Panc1 (cell line): Measurements from ENCODE around the gene SCARF1. TPM values are rescaled to one million over a fixed set of nuclear protein-coding genes. Genes with fewer than 3 reads are reported as not detected.

ENCODE experiments used
- ATAC-seq: fragments of 200-7000 bp; cut with Tn5 transposase; 2 replicates; pipeline ENCODE4 v1.9.1; 2020; ENCODE audit warnings: mild to moderate bottlenecking, moderate library complexity
- BruUV-seq: library from RNA; stranded (reverse); fragments of 400-500 nt; replicated peaks from 2 replicates; lab custom pipeline; 2021; lab: Mats Ljungman, UMichigan
- CTCF ChIA-PET: fragments of 300-600 bp; sonication (Branson Sonifier 250); formaldehyde crosslinking; loops from one replicate; lab custom pipeline; 2022; ENCODE audit warnings: antibody characterized with exemption; lab: Charles Lee
- POLR2A ChIA-PET: fragments of 300-600 bp; sonication (Branson Sonifier 250); formaldehyde crosslinking; loops from one replicate; lab custom pipeline; 2022; ENCODE audit warnings: antibody characterized with exemption; lab: Charles Lee
- DNase-seq: peaks from one replicate; pipeline ENCODE4 v3.0.0-alpha.2; 2010; ENCODE audit warnings: low read depth, low spot score
- H3K27ac ChIP-seq: 2 replicates; pipeline ENCODE4 v1.5.1; 2011; ENCODE audit warnings: mild to moderate bottlenecking, low read length, inconsistent platforms
- H3K27me3 ChIP-seq: fragments of 200-500 bp; sonication (Bioruptor generic); 2 replicates; pipeline ENCODE4 v1.6.0; 2014; ENCODE audit warnings: low read length, inconsistent platforms; ENCODE audit not compliant: control insufficient read depth, insufficient read depth
- H3K36me3 ChIP-seq: fragments of 200-500 bp; sonication (Bioruptor generic); 2 replicates; pipeline ENCODE4 v1.5.1; 2014; ENCODE audit warnings: inconsistent platforms, mild to moderate bottlenecking, low read length, moderate library complexity; ENCODE audit not compliant: control insufficient read depth, insufficient read depth
- H3K4me1 ChIP-seq: 2 replicates; pipeline ENCODE4 v1.5.1; 2011; ENCODE audit warnings: inconsistent platforms, mild to moderate bottlenecking, low read length, moderate library complexity; ENCODE audit not compliant: control insufficient read depth, insufficient read depth
- H3K4me3 ChIP-seq, 2 experiments: 2 replicates each; pipeline ENCODE4 v1.5.1; 2011 to 2012; ENCODE audit warnings: low read depth in 2 of 2, low read length in 2 of 2, mild to moderate bottlenecking in 2 of 2, inconsistent platforms in 1 of 2, moderate library complexity in 1 of 2
- H3K9me3 ChIP-seq: fragments of 200-500 bp; sonication (Bioruptor generic); 2 replicates; pipeline ENCODE4 v1.5.1; 2014; ENCODE audit warnings: low read depth, mild to moderate bottlenecking, inconsistent platforms, low read length, moderate library complexity; ENCODE audit not compliant: control insufficient read depth, insufficient read depth
- CTCF ChIP-seq: fragments of 450-650 bp; IDR thresholded peaks from 2 replicates; pipeline ENCODE4 v1.5.1; 2017; ENCODE audit warnings: mild to moderate bottlenecking
- POLR2AphosphoS5 ChIP-seq: IDR thresholded peaks from 2 replicates; pipeline ENCODE4 v1.6.1; 2012; ENCODE audit warnings: mild to moderate bottlenecking, low read depth, low read length, moderate library complexity
- REST ChIP-seq, 2 experiments: IDR thresholded peaks; 2 replicates each; pipeline ENCODE4 v1.6.1; 2011 to 2012; ENCODE audit warnings: low read depth in 2 of 2, control low read depth in 1 of 2, low read length in 1 of 2, mild to moderate bottlenecking in 1 of 2, moderate library complexity in 1 of 2; ENCODE audit not compliant: insufficient read depth in 1 of 2
- SIN3A ChIP-seq: IDR thresholded peaks from 2 replicates; pipeline ENCODE4 v1.6.1; 2012; ENCODE audit warnings: low read depth, mild to moderate bottlenecking, low read length, moderate library complexity, borderline replicate concordance; ENCODE audit not compliant: insufficient read depth
- TCF7L2 ChIP-seq: IDR thresholded peaks from 2 replicates; pipeline ENCODE4 v1.6.1; 2011; ENCODE audit warnings: mild to moderate bottlenecking, low read depth, low read length, inconsistent platforms
- in situ Hi-C: cut with HindIII; loops from 2 replicates; pipeline ENCODE4 v1.10.0; 2016; ENCODE audit warnings: low sequenced_read_pairs, low pct_unique_long_range_greater_than_20kb
- intact Hi-C: fragments of 100-400 bp; cut with micrococcal nuclease; formaldehyde crosslinking; loops from one replicate; pipeline ENCODE4 v1.10.0; 2022; ENCODE audit not compliant: unreplicated experiment
- total RNA-seq: library from RNA; stranded (reverse); gene quantifications from one replicate; pipeline ENCODE4 v1.2.1, GENCODE V29; 2021; ENCODE audit not compliant: unreplicated experiment

The SCARF1 gene
- total RNA-seq, 1 experiment from 2014 or later = 6.6 TPM

- ChIA-PET POLR2A (no interaction called here), CTCF (interaction anchor here (0.5 to 0.6 kb wide), 2 partner anchors 18 to 26 kb away, joined by 3 to 5 read pairs; no protein-coding TSS in a partner anchor)
- no TSS peak for BruUV-seq
- Histone ChIP-seq H3K4me1 (no peaks in the 10 kb centered on the region), H3K27ac (no peak overlapping the region), H3K9me3 (no peaks in the 10 kb centered on the region), H3K36me3 (no peaks in the 10 kb centered on the region), H3K27me3 (no peaks in the 10 kb centered on the region), H3K4me3 (no peak overlapping the region)
- intact Hi-C loops (no loop called here), in situ Hi-C loops (no loop called here)
- no peak for DNase-seq
- no peak for TF ChIP-seq CTCF
- TF ChIP-seq SIN3A = no peak
- no peak for TF ChIP-seq POLR2AphosphoS5
- TF ChIP-seq REST (IDR thresholded peaks at IDR 0.05; ENCODE audit: insufficient read depth in 1 of 2, low read depth in 2 of 2, low read length in 1 of 2) = no peak
- no peak for TF ChIP-seq TCF7L2
- ATAC-seq = 0 out of 2 replicates have a peak, but pooled peaks have one; percentile 38
Observed at GRCh38 chr17:1605681-1606351, 39.7 kb downstream of the SCARF1 start.

- intact Hi-C loops = no loop called here
- Histone ChIP-seq H3K4me1 (no peaks in the 10 kb centered on the region), H3K36me3 (no peaks in the 10 kb centered on the region), H3K4me3 (no peak overlapping the region), H3K27me3 (no peaks in the 10 kb centered on the region), H3K9me3 (no peaks in the 10 kb centered on the region), H3K27ac (no peak overlapping the region)
- BruUV-seq = no TSS peak
- TF ChIP-seq POLR2AphosphoS5 (no peak), REST (IDR thresholded peaks at IDR 0.05; ENCODE audit: insufficient read depth in 1 of 2, low read depth in 2 of 2, low read length in 1 of 2) (no peak), TCF7L2 (no peak), CTCF (no peak), SIN3A (no peak)
- CTCF ChIA-PET = interaction anchor here (0.6 kb wide), 1 partner anchor 25 kb away, joined by 3 read pairs; no protein-coding TSS in a partner anchor
- DNase-seq (no peak), ATAC-seq (no peak)
- POLR2A ChIA-PET = no interaction called here
- in situ Hi-C loops = no loop called here
Observed at GRCh38 chr17:1604831-1605528, 40.6 kb downstream of the SCARF1 start.
